HG02759 (cell line): Measurements from ENCODE around the gene RPS6KA5.
"Not testable (repeated sequence)": the region's sequence is repeated elsewhere in the genome, so short reads cannot be mapped to it uniquely, and the experiment has no call there.

Experiments used
- ATAC-seq: cut with Tn5 transposase; IDR thresholded peaks from one replicate; pipeline ENCODE4 v1.9.1; 2021; ENCODE audit warnings: mild to moderate bottlenecking, moderate library complexity; ENCODE audit not compliant: unreplicated experiment

The RPS6KA5 gene

DNA sequence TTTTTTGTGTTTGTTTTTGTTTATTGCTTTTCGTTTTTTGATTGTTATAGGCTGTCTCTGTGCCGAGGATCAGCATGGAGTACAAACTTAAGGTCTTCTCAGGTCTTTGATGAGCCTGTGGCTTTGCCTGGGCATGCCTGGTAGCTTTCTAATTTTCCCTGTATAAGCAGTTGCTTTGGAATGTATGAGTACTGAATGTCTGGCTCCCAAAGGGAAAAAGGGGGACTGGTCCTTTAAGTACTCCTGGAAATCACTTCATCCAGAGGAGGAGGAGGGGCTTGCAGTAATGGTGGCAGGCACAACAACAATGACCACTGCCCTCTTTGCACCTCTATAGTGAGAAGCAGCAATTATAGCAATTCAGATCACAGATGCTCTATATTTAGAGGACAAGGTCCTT is 176.7 kb downstream of the RPS6KA5 start:
- no peak for ATAC-seq

DNA sequence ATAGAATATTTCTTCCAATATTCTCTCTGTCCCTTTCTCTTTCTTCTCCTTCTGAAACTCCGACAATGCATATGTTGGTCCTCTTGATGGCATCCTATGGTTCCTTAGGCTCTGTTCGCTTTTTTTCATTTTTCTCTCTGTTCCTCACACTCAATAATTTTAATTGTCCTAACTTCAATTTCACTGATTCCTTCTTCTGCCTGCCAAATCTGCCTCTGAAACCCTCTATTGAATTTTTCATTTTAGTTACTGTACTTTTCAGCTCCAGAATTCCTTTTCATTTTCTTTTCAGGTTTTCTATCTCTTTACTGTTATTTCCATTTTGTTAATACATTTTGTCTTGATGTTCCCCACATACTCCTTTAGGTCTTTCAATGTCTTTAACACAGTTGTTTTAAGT is 177.2 kb downstream of the RPS6KA5 start:
- no peak for ATAC-seq

DNA sequence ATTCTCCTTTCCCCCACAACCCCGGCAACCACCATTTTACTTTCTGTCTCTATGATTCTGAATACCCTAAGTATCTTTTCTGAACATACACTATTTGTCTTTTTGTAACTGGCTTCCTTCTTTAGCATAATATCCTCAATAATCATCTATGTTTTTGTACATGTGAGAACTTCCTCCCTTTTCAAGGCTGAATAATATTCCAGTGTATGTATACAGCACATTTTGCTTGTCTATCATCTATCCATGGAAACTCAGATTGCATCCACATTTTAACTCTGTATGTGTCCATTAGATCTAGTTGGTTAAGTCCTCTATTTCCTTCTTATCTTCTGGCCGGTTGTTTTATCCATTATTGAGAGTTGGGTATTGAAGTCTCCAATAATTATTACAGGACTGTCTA is 180.2 kb downstream of the RPS6KA5 start:
- ATAC-seq: no peak

DNA sequence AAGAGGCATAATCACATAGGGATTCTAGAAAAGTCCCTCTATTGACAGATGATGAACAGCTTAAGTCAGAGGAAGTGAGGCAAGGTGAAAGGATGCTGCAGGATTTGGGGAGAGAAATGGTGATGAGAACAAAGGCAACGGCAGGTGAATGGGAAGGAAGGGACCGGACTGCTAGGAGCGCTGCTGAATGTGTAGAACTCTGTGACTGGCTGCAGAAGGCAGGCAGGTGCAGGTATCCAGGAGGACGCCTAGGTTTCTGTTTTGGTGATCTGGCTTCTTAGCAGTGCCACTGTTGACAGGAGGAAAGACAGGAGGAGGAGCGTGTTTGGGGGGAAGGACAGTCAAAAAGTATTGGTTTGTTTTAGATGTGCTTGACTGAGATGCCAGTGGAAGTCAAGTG is 185.8 kb downstream of the RPS6KA5 start:
- no peak for ATAC-seq

DNA sequence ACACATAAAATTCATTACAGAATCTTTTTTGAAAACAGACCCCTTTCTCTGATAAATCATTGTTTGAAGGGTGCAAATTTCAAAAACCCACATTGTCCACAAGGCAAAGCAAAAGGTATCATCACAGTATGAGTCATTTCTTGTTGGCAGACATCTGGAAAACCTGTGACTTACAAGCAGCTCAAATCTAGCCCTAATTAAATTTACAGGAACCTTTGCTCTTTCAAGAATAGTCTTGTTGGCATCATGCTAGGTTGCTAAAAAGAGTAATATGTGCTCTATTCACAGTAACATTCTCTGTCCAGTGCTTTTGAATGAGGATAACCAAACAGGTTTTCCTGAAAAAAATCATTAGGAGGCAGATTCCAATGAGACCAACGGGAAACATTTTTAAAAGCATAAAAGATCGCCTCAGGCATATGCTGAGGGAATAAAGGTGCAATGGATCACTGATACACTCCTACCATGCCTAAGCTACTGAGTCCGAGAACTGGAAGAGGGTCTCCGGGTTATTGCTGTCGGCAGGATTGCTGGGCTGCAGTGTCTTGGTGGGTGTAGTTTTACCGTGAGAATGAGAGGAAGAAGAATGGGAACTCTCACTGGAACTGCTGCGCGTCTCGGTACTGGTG is 188.7 kb downstream of the RPS6KA5 start:
- ATAC-seq: no peak

DNA sequence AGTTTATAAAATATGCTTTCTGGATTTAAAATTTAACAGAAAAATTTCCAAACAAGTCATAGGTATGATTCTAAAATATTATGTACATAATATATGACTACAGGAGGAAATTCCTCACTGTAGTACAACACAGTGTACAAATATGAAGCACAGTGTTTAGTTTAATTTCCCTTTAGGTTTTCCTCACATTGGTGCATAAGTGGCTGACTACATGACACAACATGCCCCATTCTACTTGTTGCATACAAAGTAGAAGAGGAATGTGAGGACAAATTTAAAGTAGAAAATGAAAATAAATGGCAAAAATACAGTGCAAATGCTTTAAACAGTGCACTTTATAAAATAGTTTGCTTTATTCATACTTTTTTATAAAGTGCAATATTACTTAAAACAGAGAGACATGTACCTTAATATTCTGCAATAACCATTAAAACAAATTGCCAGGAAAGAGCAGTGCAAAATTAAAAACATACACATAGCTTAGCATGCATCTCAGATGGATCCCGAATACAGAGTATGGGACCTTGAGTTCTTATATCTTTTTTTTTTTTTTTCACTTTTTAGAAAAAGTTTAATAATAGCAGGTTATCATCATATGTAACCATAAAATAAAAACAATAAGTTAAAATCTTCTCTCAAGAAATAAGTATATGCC is 189.4 kb downstream of the RPS6KA5 start:
- ATAC-seq: no peak

DNA sequence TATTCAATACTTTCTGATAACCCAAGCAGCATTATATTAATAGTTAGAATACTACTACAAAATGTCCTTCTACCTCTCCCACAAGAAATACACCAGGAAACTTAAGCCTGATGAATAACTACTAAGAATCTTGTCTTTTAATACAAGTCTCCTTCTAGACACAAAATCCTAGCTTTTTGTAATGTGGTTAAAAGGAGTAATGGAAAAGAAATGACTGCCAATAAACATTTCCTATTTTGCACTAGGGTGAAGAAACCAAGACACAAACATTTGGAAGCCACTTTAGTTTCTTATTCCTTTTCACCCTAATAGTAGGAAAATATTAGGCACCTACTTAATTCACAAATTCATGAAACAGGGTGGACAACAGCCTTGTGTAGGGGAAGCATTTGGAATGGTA is 192.9 kb downstream of the RPS6KA5 start:
- ATAC-seq: no peak

DNA sequence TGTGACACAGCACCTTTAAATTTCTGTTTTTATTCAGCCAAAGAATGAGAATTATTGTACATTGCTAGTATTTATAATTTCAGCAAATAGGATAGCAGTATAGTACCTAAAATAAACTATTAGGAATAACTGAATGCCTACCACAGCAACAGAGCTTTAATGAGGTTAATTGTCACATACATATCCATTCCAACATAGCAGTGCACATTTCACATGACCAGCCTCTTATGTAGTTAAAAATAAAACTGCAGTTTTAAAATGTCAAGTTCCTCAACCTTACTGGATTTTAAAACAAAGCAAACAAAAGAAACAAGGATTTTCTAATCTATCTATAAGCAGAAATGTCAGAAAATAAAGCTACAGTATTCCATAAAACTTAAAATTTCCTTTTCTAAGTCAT is 193.6 kb downstream of the RPS6KA5 start:
- no peak for ATAC-seq

DNA sequence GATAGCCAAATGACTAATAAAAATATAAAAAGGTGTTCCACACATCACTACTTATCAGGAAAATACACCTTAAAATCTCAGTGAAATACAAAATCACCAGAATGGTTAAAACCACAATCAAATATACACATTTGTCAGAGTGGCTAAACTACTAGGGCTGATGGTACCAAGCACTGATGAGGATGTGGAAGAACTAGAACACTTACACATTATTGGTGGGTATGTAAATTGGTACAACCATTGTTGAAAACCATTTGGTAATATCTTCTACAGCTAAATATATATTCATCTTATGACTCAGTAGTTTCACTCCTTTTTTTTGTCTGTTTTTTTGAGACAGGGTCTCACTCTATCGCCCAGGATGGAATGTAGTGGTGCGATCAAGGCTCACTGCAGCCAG is 195.7 kb downstream of the RPS6KA5 start:
- ATAC-seq: no peak

DNA sequence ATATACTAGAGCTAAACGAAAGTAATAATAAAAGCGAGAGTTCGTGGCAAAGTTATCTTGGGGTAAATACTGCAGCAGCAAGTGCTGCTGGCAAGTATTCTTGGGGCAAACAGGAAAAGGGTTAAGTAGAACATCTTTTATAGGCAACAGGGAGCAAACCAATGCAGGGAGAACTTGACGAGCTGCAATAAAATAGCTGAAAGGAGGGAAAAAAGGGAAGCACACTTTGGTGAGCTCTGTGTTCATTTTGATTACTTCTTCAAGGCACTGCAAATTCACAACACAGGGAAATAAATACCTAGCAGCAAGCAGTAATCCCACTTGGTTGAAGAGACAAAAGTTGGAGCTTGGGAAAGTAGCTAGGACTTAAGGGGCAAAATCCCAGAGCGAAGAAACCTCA is 201.9 kb downstream of the RPS6KA5 start:
- ATAC-seq: no peak

DNA sequence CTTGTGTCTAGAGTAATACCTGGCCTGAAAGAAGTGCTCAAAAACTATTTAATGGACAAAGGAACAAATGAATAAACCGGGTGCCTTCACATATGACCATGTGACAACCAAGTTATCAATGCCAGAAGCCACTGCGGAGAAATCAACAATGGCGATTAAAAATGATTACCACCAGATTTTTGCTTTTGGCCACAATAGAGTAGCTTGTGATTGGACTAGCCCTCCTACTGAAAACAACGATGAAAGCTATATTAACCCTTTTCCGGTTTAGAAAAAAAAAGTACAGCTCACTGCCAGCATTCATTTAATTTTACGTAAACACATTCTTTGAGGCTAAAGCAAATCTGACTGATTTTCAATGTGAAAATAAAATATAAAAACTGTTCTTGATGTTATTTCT is 202.6 kb downstream of the RPS6KA5 start:
- ATAC-seq: no peak

DNA sequence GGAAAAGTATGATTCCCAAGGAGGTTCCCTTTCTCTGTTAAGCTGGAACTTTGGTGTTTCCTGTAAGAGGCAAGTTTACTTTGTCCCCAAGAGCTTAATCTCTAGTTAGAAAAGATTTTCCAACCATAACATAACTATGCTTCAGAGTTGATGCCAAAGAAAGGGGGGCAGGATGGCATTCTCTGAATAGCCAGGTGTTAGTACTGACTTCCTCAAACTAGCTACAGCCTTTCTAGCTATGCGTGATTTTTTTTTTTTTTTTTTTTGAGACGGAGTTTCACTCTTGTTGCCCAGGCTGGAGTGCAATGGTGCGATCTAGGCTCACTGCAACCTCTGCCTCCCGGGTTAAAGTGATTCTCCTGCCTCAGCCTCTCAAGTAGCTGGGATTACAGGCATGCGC is 204.3 kb downstream of the RPS6KA5 start:
- ATAC-seq: not testable (repeated sequence)

DNA sequence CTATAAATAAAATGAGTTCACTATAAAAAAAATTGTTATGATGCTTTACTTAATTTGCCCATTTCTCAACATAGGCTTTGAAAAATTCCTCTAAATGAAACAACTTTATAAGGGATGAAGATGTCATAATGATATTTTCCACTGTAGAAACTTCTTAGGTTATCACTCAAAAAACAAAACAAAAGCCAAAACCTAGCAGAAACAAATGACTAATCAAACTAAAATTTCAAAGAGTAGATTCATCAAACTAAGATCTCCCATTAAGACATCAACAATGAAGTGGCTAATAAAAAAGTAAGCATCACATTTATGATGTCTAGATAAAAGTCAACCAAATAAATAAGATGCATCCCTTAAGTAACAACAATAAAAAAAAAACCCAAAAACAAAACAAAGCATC is 207.3 kb downstream of the RPS6KA5 start:
- no peak for ATAC-seq

DNA sequence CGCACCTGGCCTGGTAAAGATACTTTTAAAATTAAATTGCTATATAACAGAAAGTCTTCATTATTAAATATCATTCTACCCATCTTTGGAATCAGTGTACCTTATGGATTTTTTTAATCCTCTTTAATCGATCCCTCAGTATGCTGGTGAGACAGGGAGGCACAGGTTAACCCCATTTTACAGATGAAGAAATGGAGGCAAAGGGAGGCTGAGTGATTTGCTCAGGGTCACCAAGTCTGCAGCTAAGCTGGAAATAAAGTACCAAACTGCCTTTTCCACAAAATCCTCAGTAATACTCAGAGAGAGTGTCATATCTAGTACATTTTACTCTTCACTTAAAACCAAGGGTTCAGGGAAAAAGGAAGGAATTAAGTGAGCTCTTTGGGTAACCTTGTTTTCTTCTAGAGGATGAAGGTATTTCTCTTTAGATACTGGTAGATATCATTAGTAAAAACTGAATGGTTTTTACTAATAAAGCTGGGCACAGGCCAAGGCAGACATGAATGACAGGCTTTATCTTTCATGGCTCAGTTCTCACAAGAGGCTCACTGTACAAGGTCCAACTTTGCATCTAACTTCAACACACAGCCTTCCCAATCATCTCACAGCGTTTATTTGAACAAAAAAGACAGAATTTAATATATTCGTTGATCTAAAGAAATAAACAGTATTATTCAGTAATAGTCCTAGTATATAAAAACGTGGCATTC is 209.0 kb downstream of the RPS6KA5 start:
- ATAC-seq: no peak

DNA sequence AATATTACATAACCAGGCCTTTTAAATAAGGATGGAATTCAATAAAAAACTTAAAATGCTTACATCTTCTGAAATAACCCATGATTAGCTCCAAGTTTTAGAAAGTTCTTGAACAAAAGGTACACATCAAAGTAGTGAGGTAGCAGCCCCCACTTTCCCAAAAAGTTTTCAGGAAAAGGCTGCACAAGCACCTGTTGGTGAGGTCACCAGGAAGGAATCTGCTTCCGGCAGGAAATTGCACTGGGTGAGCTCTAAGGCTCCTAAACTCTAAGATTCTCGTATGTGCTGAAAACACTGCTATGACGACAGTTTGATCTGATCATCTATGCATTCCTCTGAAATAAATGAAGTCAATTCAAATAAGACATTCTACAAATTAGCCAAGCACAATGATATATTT is 210.0 kb downstream of the RPS6KA5 start:
- no peak for ATAC-seq

DNA sequence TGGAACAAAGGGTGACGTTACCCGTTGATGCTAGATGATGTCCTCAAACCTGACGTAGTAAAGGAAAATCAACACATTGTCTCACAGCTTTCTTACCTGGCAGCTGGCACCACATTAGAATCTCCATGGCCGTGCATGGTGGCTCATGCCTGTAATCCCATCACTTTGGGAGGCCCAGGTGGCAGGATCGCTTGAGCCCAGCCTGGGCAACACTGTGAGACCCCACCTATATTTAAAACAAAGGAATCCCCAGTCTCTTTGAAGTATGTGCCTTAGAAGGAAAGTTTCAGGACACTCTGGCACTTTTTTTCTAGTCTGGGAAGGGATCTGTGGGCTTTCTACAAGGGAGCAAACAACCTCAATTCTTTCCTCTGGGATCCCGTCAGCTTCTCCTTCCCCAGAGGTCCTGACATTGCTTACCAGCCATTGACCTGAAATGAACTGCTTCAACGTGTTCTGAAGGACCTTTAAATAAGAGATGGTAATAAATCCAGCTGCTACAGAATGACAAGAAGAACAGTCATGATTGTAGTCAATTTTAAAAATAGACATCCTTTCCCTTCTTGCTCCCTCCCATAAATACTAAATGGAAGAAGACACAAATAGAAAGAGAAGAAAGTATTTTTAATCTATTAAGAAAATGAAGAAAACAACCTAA is 210.5 kb downstream of the RPS6KA5 start:
- ATAC-seq: no peak

DNA sequence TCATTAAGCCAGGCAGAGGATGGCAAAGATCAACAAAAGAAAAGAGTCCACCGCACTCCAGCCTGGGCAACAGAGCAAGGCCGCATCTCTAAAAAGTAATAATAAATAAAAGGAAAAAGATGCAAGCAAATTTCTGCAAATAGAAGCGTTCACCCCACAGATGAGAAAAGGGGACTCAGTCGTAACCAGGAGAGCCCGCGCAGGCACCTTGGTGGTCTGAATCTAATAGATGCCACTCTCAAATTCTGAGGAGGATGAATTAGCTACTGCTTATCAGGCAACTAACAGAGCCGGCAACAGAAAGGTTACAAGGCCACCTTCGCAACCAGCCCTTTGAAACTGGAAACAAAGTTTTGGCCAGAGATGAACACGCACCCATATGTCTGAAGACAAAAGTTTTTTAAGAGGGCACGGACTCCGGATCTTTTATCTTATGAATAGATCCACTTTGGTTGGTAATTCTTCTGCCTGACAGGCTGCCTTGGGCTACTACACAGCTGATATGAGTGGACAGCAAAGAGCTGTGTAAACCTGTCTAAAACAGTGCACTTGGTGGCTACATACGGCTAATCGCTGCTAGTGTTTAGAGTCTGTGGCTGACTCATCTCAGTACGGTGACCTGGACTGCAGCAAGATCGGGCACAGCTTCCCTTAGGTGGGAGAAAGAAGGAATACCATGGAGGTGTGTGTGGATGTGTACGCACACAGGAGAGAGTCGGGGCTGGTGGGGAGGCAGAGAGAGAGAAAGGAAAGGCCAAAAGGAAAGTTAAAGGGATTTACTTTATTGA is 211.3 kb downstream of the RPS6KA5 start:
- no peak for ATAC-seq

DNA sequence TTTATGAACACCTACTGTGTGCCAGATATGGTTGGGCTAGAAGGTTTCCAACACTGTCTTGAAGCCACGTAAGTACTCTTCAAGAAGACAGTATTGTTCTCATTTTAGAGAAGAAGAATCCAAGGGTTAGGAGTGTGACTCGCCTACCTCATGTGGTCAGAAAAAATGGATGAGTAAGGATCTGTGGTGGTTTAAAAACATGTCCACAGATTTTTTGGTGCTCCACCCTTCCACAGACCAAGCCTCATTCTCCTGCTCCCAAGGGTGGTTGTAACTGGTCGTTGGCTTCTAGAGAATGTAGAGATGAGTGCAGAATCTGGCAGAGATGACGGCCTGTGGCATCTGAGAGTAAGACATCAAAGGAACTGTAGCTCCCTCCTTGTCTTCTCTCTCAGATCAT is 213.9 kb downstream of the RPS6KA5 start:
- ATAC-seq: no peak

DNA sequence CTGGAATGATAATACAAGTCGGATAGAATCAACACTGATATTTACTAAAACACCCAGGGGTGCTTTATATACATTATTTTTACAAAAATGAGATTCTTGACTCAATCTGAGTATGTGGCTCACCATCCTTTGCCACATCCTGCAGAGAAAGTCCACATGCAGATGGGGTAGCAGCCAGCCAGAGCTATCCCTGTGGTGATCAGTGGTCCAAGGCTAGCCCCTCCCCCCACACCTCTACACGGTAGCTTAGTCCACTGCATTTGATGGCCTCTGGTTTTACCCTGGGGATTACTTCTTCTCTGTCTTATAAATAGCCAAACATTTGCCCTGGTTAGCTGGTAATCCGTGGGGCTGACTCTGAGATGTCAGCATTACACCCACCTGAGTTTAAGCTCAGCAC is 216.1 kb downstream of the RPS6KA5 start:
- no peak for ATAC-seq

DNA sequence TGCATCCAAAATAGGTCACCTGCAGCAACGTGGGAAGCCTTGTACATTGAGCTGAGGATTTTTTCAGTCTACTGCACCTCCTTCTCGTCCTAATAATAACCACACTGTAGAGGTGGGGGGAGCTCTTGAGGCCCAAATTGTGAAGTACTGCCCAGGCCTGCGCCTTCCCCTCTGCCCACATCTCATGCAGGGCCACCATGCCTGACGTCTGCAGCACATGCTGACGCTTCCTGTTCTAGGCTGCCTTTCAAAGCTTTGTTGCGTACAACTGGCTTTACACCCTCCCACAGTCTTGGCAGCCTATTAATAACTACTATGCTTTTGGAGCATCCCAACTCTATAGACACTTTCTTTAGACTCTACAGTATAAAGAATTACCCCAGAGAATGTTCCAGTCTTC is 217.7 kb downstream of the RPS6KA5 start:
- no peak for ATAC-seq

DNA sequence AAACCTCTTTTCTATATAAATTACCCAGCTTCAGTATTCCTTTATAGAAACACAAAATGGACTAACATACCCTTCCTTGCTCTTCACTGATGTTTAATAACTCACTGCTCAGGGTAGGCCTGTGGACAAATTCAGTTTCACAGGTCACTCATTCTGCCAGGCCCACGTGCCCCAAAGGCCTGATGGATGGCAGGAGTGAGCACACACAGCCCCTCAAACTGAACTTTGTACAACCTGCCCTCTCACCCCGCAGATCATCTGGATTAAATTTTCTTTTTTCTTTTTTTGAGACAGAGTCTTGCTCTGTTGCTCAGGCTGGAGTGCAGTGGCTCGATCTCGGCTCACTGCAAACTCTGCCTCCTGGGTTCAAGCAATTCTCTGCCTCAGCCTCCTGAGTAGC is 219.8 kb downstream of the RPS6KA5 start:
- ATAC-seq: not testable (repeated sequence)
